ENCODE results near the gene ASXL1. TPM values are rescaled to one million over a fixed set of nuclear protein-coding genes. Genes with fewer than 3 reads are reported as not detected.

Gene ASXL1
- total RNA-seq, 6 donors from 2014 or later = 60.6 to 389 (median 88.5) TPM

DNA sequence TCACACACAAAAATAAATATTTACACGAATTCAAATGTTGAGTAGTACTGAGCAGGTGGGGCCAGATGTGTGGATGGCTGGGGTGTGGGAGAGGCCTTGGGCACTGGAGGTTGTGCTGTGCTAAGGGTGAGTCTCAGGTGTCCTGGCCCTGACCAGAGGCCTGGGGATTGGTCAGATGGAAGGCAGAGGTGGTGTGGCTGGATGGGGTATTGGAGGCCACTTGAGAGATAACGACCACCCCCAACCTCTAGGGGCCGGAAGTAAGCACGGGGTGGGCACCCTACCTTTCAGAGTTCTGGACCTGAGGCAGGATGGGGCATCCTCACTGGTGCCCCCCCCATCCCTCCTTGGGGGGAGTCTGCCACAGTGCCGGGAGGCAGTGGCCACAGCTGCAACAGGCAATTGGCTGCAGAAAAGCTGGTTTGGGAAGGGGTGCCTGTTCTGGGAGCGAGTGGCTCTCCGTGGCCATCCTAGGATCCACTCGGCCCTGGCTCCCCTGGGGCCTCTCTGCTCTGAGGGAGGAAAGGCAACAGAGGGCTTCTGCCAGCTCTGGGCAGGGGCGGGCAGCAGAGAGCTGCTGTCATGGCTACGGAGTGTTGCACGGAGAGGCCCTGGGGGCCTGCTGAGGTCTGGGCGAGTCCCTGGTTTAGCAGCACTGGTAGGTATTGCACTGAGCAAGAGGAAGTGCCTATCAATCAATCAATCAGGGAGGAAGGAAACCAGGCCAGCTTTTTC is 87.6 kb downstream of the ASXL1 start:
- no peak for TF ChIP-seq POLR2A (IDR thresholded peaks at IDR 0.05)
- TF ChIP-seq, protein P1, sequence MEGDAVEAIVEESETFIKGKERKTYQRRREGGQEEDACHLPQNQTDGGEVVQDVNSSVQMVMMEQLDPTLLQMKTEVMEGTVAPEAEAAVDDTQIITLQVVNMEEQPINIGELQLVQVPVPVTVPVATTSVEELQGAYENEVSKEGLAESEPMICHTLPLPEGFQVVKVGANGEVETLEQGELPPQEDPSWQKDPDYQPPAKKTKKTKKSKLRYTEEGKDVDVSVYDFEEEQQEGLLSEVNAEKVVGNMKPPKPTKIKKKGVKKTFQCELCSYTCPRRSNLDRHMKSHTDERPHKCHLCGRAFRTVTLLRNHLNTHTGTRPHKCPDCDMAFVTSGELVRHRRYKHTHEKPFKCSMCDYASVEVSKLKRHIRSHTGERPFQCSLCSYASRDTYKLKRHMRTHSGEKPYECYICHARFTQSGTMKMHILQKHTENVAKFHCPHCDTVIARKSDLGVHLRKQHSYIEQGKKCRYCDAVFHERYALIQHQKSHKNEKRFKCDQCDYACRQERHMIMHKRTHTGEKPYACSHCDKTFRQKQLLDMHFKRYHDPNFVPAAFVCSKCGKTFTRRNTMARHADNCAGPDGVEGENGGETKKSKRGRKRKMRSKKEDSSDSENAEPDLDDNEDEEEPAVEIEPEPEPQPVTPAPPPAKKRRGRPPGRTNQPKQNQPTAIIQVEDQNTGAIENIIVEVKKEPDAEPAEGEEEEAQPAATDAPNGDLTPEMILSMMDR (IDR thresholded peaks at IDR 0.05) = no peak
- TF ChIP-seq POLR2AphosphoS5 (IDR thresholded peaks at IDR 0.05) = no peak
- no peak for TF ChIP-seq EP300 (IDR thresholded peaks at IDR 0.05)
- no peak overlapping the region for H3K4me3 ChIP-seq
- no peak for ATAC-seq (ENCODE audit: low FRiP score in 2 of 2)
- peak overlapping the region in 2 of 4 donors; percentile 37 to 52 for H3K27ac ChIP-seq
- H3K36me3 ChIP-seq = peaks cover 0 to 69% (median 25%) of the 10 kb centered on the region in 4 donors
- peak in 1 of 2 donors; percentile 21 for DNase-seq
- 37 to 63% methylated on average over 11 to 12 of the region's 12 CpGs for WGBS, 2 donors
- peaks cover 20 to 43% (median 33%) of the 10 kb centered on the region in 4 donors for H3K4me1 ChIP-seq
- no peaks in the 10 kb centered on the region for H3K9me3 ChIP-seq
- no peaks in the 10 kb centered on the region for H3K27me3 ChIP-seq

DNA sequence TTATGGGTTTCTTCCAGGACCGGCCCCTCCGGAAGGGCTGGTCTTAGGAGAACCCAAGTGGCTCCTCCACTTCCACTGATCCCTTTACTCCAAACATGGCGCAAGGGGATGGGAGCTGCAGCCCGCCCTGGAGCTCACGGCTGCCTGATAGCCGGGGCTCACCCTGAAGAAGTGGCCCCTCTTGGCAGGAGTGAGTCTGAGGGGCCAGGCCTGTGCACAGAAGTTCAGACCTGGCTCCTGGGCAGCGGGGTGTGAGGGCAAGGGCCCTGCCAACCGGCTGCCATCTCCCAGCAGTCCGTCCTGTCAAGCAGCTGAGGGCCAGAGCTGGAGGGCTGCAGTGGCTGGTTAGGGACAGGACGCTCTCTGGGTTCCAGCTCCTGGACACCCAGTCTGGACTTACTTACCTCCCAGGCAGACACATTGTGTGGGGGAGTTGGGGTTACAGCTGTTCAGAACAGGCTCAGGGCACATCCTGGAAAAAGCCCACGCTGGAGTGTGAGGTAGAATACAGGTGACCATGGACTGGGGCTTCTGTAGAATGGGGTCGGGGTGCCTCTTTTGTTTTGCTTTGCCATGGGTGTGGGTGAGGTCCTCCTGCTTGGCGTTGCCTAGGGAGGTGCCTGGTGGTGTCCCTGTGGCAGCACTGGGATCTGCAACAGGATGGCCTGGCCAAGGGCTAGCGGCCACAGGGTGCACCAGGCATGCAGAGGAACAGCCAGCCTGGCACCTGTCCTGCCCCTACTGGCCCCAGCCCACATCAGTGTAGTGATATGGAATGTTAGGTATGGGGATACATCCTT is 88.4 kb downstream of the ASXL1 start:
- no peak for ATAC-seq (ENCODE audit: low FRiP score in 2 of 2)
- peaks cover 25 to 49% (median 38%) of the 10 kb centered on the region in 4 donors for H3K4me1 ChIP-seq
- peak overlapping the region in 2 of 4 donors; percentile 37 to 52 for H3K27ac ChIP-seq

DNA sequence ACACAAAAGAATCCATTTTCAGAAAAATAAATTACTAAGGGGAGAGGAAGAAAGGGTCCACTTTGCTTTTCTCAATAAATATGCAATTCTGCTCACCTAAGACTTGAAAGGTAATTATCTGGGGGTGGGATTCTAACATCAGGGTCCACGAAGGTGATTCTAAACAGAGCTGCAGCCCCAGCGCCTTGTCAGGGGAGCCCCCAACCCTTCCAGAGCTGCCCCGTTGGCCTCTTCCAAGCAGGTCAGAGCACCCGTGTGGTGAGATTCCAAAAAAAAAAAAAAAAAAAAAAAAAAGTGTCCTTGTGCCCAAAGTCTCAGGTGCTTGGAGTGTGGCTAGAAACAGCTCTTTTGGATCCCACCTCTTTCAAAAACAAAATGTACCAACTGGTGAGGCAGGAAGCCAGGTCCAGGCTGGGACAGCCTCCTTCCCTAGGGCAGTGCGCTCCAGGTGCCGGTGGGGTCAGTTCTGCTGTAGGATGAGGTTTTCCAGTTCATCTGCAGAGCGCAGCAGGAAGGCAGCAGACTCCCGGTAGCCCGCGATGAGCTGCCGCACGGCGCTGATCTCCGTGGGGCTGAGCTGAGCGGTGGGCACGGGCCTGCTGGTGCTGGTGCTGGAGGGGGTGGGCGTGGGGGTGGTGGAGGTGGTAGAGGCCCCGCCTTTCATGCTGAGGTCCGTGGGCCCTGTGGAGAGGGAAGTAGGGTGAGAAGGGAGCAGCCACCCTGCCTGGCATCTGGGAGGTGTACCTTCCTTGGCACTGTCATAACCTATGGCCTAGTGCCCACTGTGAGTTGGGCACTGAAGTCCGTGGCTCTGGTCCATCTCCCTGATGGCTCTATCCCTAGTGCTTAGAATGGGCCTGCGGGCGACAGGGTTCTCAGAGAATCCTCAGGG is 89.3 kb downstream of the ASXL1 start:
- H3K36me3 ChIP-seq = peaks cover 0 to 75% (median 36%) of the 10 kb centered on the region in 4 donors
- TF ChIP-seq POLR2A (IDR thresholded peaks at IDR 0.05) (no peak), POLR2AphosphoS5 (IDR thresholded peaks at IDR 0.05) (no peak), EP300 (IDR thresholded peaks at IDR 0.05) (no peak)
- TF ChIP-seq, protein P1 (IDR thresholded peaks at IDR 0.05) = no peak
- no peak overlapping the region for H3K4me3 ChIP-seq
- DNase-seq = no peak
- 81 to 87% methylated on average over 19 to 20 of the region's 22 CpGs for WGBS, 2 donors
- no peaks in the 10 kb centered on the region for H3K27me3 ChIP-seq
- ATAC-seq (ENCODE audit: low FRiP score in 2 of 2) = no peak
- no peak overlapping the region for H3K27ac ChIP-seq
- no peaks in the 10 kb centered on the region for H3K9me3 ChIP-seq
- peaks cover 25 to 49% (median 38%) of the 10 kb centered on the region in 4 donors for H3K4me1 ChIP-seq

More for the DNA sequence above, 88.4 kb downstream of the ASXL1 start:
- Histone ChIP-seq H3K27me3 (no peaks in the 10 kb centered on the region), H3K36me3 (peaks cover 0 to 71% (median 29%) of the 10 kb centered on the region in 4 donors), H3K9me3 (no peaks in the 10 kb centered on the region), H3K4me3 (no peak overlapping the region)
- TF ChIP-seq, protein P1 (IDR thresholded peaks at IDR 0.05) = no peak
- no peak for TF ChIP-seq EP300 (IDR thresholded peaks at IDR 0.05)
- no peak for TF ChIP-seq POLR2A (IDR thresholded peaks at IDR 0.05)
- no peak for TF ChIP-seq POLR2AphosphoS5 (IDR thresholded peaks at IDR 0.05)
- DNase-seq = peak in 1 of 2 donors; percentile 14
- 72 to 80% methylated on average over 7 to 12 of the region's 14 CpGs for WGBS, 2 donors

DNA sequence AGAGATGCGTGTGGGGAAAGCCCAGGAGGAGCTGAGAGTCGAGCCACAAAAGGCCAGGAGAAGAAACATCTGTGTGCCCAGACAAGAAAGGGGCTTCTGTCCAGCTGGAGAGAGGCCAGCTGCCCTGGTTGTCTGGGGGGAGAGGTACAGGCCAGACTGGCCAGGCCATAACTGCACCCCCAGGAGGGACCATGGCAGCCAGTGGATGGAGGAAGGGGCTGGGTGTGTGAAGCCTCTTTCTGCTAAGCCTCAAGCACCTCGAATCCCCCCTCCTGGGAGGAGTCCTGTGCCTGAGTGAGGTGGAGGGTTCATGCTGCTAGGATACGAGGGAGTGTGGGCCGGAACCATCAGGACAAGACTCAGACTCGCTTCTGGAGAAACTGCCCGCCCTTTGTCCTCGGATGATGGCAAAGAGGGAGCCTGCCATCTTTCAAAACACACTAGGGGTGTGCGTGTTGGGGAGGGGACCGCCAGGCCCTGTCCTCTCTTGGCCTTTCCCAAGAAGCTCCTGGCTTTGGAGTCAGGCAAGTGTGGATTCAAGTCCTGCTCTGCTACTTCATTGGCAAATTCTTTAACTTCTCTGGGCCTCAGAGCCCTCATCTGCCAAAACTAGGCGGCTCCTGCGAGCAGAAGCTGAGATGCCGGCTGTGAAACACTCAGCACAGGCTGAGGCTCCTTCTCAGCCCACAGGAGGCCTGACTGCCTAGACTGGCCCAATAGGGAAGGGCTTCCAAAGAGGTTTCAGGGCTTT is 90.3 kb downstream of the ASXL1 start:
- TF ChIP-seq POLR2AphosphoS5 (IDR thresholded peaks at IDR 0.05) (no peak), POLR2A (IDR thresholded peaks at IDR 0.05) (no peak), EP300 (IDR thresholded peaks at IDR 0.05) (no peak)
- TF ChIP-seq, protein P1 (IDR thresholded peaks at IDR 0.05) = no peak
- ATAC-seq (ENCODE audit: low FRiP score in 2 of 2) (no peak), DNase-seq (no peak)
- Histone ChIP-seq H3K27ac (peak overlapping the region in 2 of 4 donors; percentile 1 to 26), H3K36me3 (peaks cover 9 to 81% (median 47%) of the 10 kb centered on the region in 4 donors), H3K4me1 (peaks cover 25 to 49% (median 38%) of the 10 kb centered on the region in 4 donors), H3K9me3 (no peaks in the 10 kb centered on the region), H3K4me3 (no peak overlapping the region), H3K27me3 (no peaks in the 10 kb centered on the region)
- 77 to 79% methylated on average over 13 of the region's 13 CpGs for WGBS, 2 donors
